Upper lobe of left lung (tissue), 4 donors: ENCODE data around the gene HCN3.

ENCODE experiments used
- CTCF ChIP-seq, 6 experiments: fragments of 450-650 bp in 4 of 6; fragments of 200-600 bp in 2 of 6; sonication (generic) in 2 of 6; IDR thresholded peaks; one replicate each; pipeline ENCODE4 v1.5.1; 2016 to 2019; ENCODE audit warnings: antibody characterized with exemption in 6 of 6
- EP300 ChIP-seq, 4 donors: sonication (generic); formaldehyde crosslinking; IDR thresholded peaks; one replicate each; pipeline ENCODE4 v1.5.1; 2017; ENCODE audit warnings: antibody characterized with exemption in 4 of 4, control low read depth in 2 of 4
- POLR2A ChIP-seq, 4 donors: fragments of 450-650 bp; IDR thresholded peaks; one replicate each; pipeline ENCODE4 v1.5.1; 2016 to 2017; ENCODE audit warnings: antibody characterized with exemption in 4 of 4, mild to moderate bottlenecking in 2 of 4
- POLR2AphosphoS5 ChIP-seq, 2 donors: sonication (generic); formaldehyde crosslinking; IDR thresholded peaks; one replicate each; pipeline ENCODE4 v1.5.1; 2017; ENCODE audit warnings: antibody characterized with exemption in 2 of 2

- TF ChIP-seq POLR2A (IDR thresholded peaks at IDR 0.05) (no peak), EP300 (IDR thresholded peaks at IDR 0.05) (no peak), CTCF (IDR thresholded peaks at IDR 0.05) (no peak), POLR2AphosphoS5 (IDR thresholded peaks at IDR 0.05) (no peak)
Observed at GRCh38 chr1:155269381-155269780, 7.9 kb upstream of the HCN3 start.
